GM21786 (cell line): Measurements from ENCODE around the gene TRIM24.

ENCODE experiments used
- ATAC-seq: cut with Tn5 transposase; IDR thresholded peaks from one replicate; pipeline ENCODE4 v1.9.1; 2021; ENCODE audit not compliant: unreplicated experiment

Gene TRIM24

GRCh38 chr7:138613630-138614029 lies 153.6 kb downstream of the TRIM24 start:
- no peak for ATAC-seq

- ATAC-seq, result no peak
Measured at GRCh38 chr7:138616085-138616484, 156.0 kb downstream of the TRIM24 start.

DNA sequence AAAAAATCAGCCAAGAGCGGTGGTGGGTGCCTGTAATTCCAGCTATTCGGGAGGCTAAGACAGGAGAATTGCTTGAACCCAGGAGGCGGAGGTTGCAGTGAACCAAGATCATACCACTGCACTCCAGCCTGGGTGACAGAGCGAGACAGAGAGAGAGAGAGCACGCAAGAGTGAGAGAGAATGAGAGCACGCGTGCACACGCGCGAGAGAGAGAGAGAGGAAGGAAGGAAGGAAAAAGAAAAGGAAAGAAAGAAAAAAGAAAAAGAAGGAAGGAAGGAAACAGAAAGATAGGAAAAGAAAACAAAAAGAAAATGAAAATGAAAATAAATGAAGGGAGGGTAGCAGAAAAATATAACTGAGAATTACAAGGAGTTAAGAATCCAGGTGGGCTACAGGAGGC lies 158.4 kb downstream of the TRIM24 start:
- ATAC-seq, result no peak

GRCh38 chr7:138618933-138619332 lies 158.9 kb downstream of the TRIM24 start:
- ATAC-seq, result no peak

GRCh38 chr7:138622841-138623240 lies 162.8 kb downstream of the TRIM24 start:
- no peak for ATAC-seq

DNA sequence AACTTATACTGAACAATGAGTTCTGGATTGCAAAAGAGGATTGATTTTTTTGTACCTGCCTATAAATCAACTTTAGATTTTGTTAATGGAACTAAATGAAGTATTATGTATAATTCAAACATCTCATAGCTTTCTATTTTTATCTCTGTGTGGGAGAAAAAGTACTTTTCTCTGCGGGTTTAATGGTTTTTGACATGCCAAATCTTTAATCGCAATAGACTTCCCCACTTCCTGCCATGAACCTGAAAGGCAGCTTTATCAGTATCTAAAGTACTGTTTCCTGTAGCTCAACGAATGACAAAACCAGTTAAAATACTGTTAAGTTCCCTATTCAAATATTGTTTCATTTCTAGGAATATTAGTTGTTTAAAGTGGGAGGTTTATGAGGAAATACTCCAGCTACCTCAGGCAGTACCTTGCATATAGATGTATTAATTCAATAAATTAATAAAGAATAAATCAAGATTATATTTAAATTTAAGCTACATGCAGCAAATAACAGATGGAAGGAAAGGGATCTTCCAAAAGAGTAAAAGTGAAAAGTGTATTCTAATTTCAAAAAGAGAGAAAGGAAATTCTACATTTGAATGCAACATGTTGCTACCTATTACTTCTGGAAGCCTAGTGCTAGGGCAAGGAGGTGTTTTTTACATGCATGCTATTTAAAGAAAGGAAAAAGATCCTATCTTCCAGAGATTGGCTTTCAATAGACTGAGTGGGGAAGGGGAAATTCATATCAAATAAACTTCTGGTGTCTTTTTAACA lies 165.2 kb downstream of the TRIM24 start:
- ATAC-seq, result no peak

- ATAC-seq, result no peak
Measured at GRCh38 chr7:138625849-138626230, 165.8 kb downstream of the TRIM24 start.

GRCh38 chr7:138626846-138627245 lies 166.8 kb downstream of the TRIM24 start:
- no peak for ATAC-seq

- no peak for ATAC-seq
Measured at GRCh38 chr7:138627361-138627760, 167.3 kb downstream of the TRIM24 start.

DNA sequence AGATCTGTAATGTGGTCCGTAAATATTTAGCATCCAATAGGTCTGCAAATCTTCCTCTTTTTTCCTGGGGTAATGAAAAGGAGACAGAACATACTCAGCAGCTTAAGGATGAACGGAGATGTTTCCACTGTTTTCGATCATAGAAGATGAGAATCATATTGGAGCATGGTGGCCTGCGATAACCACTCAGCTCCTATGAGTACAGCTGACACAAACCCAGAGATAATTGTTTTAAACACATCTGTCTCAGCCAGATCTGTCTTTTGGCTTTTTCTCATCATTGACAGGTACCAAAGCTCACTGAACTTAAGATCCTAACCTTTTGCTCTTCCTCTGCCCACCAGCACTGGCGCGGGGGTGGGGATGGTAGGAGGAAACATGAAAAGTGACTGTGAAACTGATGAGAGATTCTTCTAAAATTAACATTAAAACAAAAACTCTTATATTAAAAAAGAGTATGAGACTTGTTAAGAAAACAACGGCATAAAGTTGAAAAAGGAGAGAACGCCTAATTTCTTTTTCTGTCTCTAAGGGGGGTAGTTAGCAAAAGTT lies 170.1 kb downstream of the TRIM24 start:
- no peak for ATAC-seq

DNA sequence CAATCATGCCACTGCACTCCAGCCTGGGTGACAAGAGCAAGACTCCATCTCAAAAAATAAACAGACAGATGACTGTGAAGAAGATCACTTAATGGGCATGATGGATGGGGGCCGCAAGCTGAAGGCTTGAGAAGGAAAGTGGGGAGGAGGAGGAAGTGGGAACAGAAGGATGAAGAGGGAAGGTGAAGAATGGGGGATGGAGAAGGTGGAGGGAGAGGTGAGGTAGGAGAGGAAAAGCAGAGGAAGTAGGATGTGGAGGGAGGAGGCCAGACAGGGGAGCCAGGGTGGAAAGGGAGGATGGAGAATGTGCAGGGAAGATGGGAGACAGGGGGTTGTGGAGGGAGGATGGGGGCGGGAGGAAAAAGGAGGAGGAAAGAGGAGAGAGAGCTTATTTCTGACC lies 172.3 kb downstream of the TRIM24 start:
- no peak for ATAC-seq

DNA sequence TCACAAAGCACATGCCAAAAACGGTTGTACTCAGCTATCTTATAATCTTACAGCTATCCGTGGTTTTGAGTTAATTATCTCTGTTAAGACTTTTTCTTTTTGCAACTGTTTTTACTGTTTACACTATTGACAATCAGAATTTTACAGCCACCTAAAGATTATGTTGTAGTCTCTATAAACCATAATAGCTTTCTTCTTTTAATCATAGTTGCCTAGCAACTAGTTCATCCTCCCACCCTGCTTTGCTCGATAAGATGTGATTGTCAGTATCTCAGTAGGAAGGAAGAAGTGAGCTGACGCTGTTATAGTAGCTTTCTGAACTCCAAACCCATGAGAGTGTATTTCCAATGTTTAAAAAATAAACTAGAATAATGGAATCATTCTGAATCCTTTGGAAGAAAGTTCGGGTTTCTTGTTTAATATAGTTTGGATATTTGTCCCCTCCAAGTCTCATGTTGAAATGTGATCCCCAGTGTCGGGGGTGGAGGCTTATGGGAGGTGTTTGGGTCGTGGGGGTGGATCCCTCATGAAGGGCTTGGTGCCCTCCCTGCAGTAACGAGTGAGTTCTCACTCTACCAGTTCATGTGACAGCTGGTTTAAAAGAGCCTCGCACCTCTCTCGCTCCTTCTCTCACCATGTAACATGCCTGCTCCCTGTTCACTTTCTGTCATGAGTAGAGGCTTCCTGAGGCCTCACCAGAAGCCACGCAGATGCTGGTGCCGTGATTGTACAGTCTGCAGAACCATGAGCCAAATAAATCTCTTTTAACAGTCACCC lies 173.0 kb downstream of the TRIM24 start:
- ATAC-seq, result no peak
